HK-2 (cell line): ENCODE results near the gene MKNK2.
"Not testable (repeated sequence)": the region's sequence is repeated elsewhere in the genome, so short reads cannot be mapped to it uniquely, and the experiment has no call there.

Source experiments
- DNase-seq: peaks from one replicate; pipeline ENCODE4 v3.0.0-alpha.2; 2018; ENCODE audit not compliant: unreplicated experiment

MKNK2 gene

GRCh38 chr19:2044709-2045500 is 6.1 kb downstream of the MKNK2 start:
- DNase-seq = no peak

DNA sequence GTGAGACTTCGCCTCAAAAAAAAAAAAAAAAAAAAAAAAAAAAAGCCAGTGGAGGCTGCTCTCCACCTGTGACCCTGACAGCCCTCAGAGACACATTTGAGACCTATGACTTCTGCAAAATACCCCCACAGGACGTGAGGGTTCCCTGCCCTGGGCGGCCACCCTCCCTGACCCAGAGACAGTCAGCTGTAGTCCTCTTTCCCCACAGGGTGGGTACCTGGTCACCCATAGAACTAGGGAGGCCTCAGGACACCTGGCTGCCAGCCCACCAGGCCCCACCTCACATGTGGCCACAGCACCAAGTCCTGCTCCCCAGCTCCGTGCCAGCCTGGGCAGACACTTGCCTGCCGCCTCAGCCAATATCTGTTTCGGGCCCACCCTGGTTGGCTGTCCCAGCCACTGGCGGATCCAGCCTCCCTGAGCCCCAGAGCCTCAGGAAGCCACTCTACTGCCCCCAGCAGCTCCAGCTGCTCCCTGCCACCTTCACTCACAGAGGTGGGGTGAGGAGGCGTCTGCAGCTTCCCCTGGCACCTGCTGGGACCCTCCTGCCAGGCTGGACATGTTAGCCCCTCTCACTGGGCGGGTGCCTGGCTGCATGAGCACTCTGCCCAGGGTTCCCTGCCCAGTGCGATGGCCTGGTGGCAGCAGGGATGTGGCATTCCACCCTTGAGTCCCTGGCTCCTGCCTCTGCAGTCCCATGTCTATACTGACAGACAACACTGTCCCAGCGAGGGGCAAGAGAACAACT is 6.9 kb downstream of the MKNK2 start:
- no peak for DNase-seq

GRCh38 chr19:2043251-2043641 is 7.8 kb downstream of the MKNK2 start:
- no peak for DNase-seq

- DNase-seq = no peak
These were observed 8.4 kb downstream of the MKNK2 start for GRCh38 chr19:2042485-2043250.

DNA sequence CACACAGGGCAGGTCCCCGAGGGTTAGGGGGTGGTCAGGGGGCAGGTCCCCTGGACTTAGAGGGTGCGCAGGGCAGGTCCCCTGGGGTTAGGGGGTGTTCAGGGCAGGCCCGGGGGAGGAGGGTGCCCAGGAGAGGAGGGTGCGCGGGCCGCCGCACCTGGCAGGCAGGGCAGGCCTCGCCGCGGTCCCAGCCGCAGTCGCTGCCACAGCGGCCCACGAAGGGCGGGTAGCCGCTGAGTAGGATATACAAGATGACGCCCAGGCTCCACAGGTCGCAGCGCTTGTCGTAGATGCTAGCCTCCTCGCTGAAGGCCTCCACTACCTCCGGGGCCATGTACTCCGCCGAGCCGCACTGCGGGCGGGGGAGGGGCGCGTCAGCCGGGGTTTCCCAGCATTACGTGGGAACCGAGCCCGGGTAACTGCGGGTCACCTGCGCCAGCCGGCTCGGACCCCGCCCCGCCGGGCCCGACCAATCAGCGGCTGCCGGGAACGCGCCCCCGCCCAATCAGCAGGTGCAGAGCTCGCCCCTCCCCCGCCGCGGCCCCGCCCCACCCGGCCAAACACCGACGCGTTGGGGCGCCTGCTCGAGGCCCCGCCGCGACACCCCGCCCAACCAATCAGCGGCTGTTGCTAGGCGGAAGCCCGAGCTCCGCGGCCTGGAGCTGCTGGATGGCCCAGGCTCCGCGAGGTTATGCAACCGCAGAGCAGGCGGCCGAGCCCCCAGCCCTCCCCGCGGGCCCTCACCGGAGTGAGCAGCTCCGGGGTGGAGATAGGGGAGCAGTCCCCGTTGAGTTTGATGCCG is 9.2 kb downstream of the MKNK2 start:
- DNase-seq = peak; percentile 96

DNA sequence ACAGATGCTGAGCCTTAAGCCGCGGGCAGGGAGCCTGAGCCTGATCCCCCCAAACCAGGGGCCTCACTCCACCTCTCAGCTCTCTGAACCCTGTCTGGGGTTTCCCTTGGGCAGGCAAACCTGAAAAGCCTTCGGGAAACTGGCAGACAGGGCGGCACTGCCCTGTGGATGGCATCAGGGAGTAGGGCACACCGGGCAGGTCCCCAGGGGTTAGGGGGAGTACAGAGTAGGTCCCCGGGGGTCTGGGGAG is 9.7 kb downstream of the MKNK2 start:
- no peak for DNase-seq

GRCh38 chr19:2040647-2041432 is 10.2 kb downstream of the MKNK2 start:
- no peak for DNase-seq

DNA sequence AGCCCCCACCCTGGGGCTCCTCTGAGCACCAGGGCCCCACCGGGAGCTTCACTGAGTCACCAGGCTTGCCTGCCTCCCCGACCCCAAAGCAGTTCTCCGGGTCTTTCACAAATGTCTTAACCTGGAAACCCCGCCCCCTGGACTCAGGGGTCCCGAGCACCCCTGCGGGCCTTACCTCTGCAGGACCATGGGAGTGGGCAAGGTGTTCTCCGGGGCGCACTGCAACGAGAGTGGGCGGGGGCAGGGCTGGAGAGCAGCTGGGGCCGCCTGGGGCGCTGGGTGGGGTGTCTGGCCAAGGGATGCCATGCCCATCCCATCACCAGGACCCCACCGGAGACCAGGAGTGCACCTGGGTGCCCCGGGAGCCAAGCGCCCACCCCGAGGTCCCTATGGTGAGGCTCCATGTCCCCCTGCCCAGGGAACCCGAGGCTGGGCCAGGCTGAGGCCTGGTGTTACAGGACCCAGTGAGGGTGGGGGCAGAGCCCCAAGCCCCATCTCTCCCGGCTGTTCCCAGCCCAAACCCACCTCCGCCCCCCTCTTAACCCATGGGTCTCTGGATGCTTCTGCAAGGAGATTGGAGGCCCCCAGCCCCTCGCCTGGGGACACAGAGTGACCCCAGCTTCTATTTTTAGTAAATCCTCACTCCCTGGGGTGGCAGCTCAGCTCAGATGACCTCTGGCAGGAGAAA is 10.9 kb downstream of the MKNK2 start:
- no peak for DNase-seq

DNA sequence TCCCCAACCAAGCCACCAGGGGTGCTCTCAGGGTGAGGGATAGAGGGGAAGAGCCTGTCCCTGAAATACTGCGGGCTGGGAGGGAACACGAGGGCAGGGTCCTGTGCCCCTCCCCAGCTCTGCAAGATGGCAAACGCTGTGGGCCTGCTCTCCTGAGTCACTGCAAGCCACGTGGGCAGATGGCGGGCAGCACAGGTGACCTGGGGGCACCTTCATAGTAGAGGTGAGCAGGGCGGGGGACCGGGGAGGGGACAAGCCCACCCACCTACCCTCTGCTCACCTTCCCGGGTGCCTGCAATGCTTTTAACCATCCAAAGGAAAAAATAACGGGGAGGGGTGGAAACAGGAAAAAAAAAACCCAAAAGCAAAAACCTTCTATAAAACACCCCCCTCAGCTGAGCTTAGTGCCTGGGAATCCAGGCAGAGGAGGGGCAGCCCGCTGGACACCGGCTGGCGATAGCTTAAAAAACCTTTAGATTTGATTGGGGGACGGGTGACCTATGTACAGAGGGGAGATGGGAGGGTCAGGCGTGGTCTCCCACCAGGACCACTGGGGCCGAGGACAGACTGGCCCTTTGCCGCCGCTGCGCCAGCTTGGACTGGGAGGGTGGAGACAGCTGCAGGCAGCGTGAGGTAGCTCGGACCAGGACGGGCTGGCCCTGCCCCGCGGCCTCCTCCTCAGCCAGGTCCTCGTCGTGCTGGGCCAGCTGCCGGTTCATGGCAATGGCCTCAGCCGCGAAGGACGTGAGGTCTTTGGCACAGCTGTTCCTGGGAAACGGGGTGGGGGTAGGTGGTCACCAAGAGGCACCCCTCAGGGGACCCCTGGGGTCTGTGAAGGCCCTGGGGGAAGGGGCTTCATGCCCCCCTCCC is 11.7 kb downstream of the MKNK2 start:
- no peak for DNase-seq

DNA sequence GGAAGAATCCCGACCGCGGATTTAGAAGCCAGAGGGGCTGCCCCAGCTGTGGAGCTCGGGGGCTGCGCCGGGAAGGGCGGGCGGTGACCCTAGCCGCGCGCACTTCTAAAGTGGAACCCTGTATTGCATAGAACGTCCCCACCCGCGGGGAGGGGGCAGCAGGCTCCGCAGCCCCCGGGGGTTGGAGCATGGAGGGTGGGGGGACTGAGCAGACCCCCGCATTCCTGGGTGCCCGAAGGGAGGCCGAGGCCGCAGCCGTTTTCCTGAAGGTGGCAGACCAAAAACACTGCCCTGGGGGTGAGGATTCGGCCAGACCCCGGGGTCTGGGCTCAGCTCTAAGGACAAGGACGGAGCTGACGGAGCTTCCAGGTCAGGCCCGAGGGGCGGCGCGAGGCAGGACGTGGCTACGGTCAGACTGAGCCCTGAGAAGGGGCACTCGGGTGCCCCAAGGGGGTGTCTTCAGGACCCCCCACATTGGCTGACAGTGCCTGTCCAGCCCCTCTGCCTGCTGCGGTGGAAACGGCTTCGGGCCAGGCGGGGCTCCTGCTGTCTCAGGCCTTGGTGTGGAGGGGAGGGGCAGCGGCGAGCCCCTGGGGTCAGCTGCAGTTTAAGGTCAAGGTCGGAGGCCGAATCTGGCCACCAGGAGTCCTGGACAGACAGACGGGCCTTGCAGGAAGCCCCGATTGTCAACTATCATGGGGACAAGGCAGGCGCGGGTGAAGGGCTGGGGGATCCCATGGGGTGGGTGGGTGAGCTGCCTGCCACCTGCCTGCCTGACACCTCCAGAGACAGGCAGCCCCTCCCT is 12.6 kb downstream of the MKNK2 start:
- DNase-seq = no peak

- no peak for DNase-seq
These were observed 13.3 kb downstream of the MKNK2 start for GRCh38 chr19:2037651-2038255.

DNA sequence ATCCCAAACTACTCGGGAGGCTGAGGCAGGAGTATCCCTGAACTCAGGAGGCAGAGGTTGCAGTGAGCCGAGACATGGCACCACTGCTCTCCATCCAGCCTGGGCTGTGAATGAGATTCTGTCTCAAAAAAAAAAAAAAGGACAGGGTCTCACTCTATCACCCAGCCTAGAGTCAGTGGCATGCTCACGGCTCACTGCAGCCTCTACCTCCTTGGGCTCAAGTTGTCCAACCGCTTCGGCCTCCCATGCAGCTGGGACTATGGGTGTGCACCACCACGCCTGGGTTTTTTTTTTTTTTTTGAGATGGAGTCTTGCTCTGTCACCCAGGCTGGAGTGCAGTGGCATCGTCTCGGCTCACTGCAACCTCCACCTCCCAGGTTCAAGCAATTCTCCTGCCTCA is 14.6 kb downstream of the MKNK2 start:
- no peak for DNase-seq

DNA sequence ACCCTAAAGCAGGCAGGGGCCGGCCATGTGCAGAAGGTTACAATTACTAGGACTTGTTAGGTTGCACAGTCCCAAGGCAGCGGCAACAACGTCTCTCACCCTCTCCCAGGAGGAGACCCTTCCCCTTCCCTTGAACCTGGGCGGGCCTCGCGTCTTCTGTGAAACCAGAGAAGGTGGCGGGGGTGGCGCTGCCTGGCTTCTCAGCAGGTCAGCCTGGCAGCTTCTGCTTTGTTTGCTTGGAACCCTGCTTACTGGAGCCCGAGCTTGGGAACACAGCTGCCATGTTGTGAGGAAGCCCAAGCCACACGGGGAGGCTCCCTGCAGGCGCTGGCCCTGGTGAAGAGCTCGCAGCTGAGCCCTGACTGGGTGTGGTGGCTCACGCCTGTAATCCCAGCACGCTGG is 15.5 kb downstream of the MKNK2 start:
- no peak for DNase-seq

DNA sequence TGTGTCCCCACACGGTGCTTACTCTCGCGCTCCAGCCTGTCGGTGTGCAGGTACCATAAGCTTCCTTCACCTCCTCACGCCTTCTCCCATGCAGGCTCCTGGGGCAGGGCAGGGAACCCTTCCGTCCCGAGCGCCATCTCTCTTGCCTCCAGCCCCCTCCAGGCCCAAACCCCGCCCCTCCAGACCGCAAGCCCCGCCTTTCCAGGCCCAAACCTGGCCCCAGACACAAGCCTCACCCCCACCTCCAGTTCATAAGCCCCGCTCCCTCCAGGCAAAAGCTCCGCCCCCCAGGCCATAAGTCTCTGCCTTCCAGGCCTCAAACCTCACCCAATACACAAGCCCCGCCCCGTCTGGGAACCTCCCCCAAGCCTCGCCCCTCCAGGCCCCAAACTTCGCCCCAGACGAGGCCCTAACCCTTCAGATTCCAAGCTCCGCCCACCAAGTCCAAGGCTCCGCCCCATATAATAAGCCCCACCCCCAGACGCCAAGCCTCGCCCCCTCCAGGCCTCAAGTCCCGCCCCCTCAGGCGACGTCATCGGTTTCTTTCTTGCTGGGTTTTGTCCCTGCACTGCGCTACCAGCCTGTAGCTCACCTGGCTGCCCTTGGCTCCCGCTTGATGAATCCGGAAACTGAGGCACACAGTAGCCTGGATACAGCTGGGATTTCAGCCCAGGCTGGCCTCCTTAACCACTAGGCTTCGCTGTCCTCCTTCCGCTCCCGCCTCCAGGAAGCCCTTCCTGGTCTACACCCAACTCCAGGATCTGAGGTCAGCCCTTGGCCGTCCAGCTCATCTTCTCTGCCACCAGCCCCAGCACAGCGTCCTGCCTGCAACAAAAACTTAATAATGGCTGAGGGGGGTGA is 16.1 kb downstream of the MKNK2 start:
- no peak for DNase-seq

GRCh38 chr19:2034253-2034652 is 16.8 kb downstream of the MKNK2 start:
- DNase-seq = not testable (repeated sequence)

- no peak for DNase-seq
These were observed 17.3 kb downstream of the MKNK2 start for GRCh38 chr19:2033825-2034159.

DNA sequence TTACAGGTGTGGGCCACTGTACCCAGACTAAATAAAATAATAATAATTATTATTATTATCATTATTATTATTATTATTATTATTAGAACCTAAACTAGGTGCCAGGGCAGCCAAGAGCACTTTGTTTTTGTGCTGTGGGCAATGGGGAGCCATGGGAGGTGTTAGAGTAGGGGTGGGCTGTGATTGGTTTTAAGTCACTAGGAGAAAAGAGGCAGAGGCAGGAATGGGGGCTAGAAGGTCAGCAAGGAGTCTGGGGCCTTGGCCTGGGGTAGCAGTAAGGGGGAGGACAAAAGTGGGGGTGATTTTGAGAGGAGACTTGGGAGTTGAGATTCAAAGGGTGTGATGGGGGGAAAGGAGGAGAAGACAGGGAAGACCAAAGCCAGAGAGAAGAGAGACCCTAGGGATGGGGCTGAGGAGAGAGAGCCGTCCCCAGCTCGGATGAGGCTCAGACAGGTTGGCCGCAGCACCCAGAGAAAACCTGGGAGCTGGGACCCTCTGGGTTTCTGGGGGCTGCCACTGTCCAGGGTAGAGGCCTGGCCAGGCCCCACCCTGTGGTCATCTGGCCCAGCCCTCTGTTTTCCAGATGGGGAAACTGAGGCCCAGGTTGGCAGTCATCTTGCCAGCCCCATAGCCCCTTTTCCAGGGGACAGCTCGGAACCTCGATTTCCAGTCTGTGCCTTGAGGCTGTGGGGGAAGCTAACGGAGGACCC is 17.8 kb downstream of the MKNK2 start:
- DNase-seq = no peak
